ENCODE results near the gene WRAP53. TPM values are rescaled to one million over a fixed set of nuclear protein-coding genes. Genes with fewer than 3 reads are reported as not detected.
A peak's percentile ranks its signal among the peaks of the same experiment; 100 is the strongest.

WRAP53 gene
- total RNA-seq, 1 donor from 2014 or later: 8.3 TPM

- no peaks in the 10 kb centered on the region for H3K9me3 ChIP-seq
- TF ChIP-seq CTCF (IDR thresholded peaks at IDR 0.05): no peak
- no peak overlapping the region for H3K4me3 ChIP-seq
- no peaks in the 10 kb centered on the region for H3K4me1 ChIP-seq
- H3K27me3 ChIP-seq (ENCODE audit: low read depth): peaks cover 6% of the 10 kb centered on the region
- no peak for ATAC-seq
- H3K27ac ChIP-seq: no peak overlapping the region
- DNase-seq: no peak
- H3K36me3 ChIP-seq: no peaks in the 10 kb centered on the region
- intact Hi-C loops (cut with DNase I): no loop called here
Measured at GRCh38 chr17:7729816-7730215, 41.5 kb downstream of the WRAP53 start.

DNA sequence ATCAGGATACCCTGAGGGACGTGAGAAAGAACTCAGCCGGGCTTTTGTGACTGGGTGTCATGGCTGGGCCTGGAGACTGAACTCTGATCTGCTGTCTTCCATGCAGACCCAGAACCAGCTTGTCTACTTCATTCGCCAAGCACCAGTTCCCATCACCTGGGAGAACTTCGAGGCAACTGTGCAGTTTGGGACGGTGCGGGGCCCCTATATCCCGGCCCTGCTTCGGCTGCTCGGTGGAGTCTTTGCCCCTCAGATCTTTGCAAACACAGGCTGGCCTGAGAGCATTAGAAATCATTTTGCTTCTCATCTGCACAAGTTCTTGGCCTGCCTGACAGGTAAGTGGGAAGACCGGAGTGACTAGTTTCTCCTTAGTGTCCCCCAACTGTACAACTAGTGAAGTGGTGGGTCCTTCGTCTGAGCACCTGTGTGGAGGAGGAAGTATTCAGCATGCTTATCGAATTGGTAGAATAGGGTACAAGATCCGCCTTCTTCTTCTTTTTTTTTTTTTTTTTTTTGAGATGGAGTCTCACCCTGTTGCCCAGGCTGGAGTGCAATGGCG, 44.8 kb downstream of the WRAP53 start:
- no peaks in the 10 kb centered on the region for H3K9me3 ChIP-seq
- no peaks in the 10 kb centered on the region for H3K4me1 ChIP-seq
- H3K27me3 ChIP-seq (ENCODE audit: low read depth): no peaks in the 10 kb centered on the region
- DNase-seq (no peak), ATAC-seq (peak; percentile 43 to 67)
- no peak overlapping the region for H3K4me3 ChIP-seq
- H3K36me3 ChIP-seq: no peaks in the 10 kb centered on the region
- TF ChIP-seq CTCF (IDR thresholded peaks at IDR 0.05): no peak
- H3K27ac ChIP-seq: no peak overlapping the region
- intact Hi-C loops (cut with DNase I): no loop called here

GRCh38 chr17:7737601-7738000, 49.3 kb downstream of the WRAP53 start:
- no peaks in the 10 kb centered on the region for H3K4me1 ChIP-seq
- no peak for ATAC-seq
- TF ChIP-seq CTCF (IDR thresholded peaks at IDR 0.05): no peak
- H3K9me3 ChIP-seq: no peaks in the 10 kb centered on the region
- H3K36me3 ChIP-seq: no peaks in the 10 kb centered on the region
- H3K27me3 ChIP-seq (ENCODE audit: low read depth): peaks cover 7% of the 10 kb centered on the region
- no peak overlapping the region for H3K4me3 ChIP-seq
- no peak overlapping the region for H3K27ac ChIP-seq
- intact Hi-C loops (cut with DNase I): no loop called here
- DNase-seq: no peak

DNA sequence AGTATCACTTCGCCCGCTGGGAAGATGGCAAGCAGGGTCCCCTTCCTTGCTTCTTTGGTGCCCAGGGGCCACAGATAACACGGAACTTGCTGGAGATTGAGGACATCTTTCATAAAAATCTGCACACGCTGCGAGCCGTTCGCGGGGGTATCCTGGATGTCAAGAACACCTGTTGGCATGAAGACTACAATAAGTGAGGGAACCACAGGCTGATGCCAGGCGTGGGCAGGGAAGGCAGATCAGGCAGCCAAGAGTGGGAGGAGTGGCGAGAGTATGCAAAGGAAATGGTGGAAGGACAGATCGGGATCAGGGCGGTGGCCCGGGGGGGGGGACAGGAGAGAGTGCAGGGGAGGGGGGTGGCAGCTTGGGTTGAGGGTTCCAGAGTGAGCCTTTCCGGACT, 51.5 kb downstream of the WRAP53 start:
- Histone ChIP-seq H3K27ac (no peak overlapping the region), H3K36me3 (no peaks in the 10 kb centered on the region), H3K9me3 (no peaks in the 10 kb centered on the region), H3K4me1 (peaks cover 13% of the 10 kb centered on the region), H3K27me3 (ENCODE audit: low read depth) (peaks cover 7% of the 10 kb centered on the region), H3K4me3 (no peak overlapping the region)
- no peak for TF ChIP-seq CTCF (IDR thresholded peaks at IDR 0.05)
- DNase-seq: no peak
- intact Hi-C loops (cut with DNase I): no loop called here
- ATAC-seq: no peak

GRCh38 chr17:7740481-7741001, 52.3 kb downstream of the WRAP53 start:
- Histone ChIP-seq H3K4me3 (no peak overlapping the region), H3K36me3 (no peaks in the 10 kb centered on the region), H3K4me1 (peaks cover 13% of the 10 kb centered on the region), H3K9me3 (no peaks in the 10 kb centered on the region), H3K27ac (no peak overlapping the region), H3K27me3 (ENCODE audit: low read depth) (peaks cover 7% of the 10 kb centered on the region)
- DNase-seq (no peak), ATAC-seq (no peak)
- intact Hi-C loops (cut with DNase I): no loop called here
- TF ChIP-seq CTCF (IDR thresholded peaks at IDR 0.05): no peak
